HepG2 (cell line): ENCODE measurements around the gene LIPE. TPM values are rescaled to one million over a fixed set of nuclear protein-coding genes. Genes with fewer than 3 reads are reported as not detected.

Experiments
- ATAC-seq: fragments of 200-7000 bp; cut with Tn5 transposase; 3 replicates; pipeline ENCODE4 v1.9.1; 2020; ENCODE audit warnings: mild to moderate bottlenecking, moderate library complexity
- BruUV-seq: library from RNA; stranded (reverse); fragments of 400-500 nt; replicated peaks from 2 replicates; lab custom pipeline; 2021; lab: Mats Ljungman, UMichigan
- CTCF ChIA-PET: fragments of 300-600 bp; formaldehyde crosslinking; extraction: SDS; loops from one replicate; lab custom pipeline; 2021; ENCODE audit warnings: low total read pairs, inconsistent platforms, low intra/inter-chr PET ratio; lab: Yijun Ruan, JAX
- POLR2A ChIA-PET: fragments of 350-600 bp; sonication (Branson Sonifier 250); formaldehyde crosslinking; loops from one replicate; lab custom pipeline; 2020; ENCODE audit warnings: antibody characterized with exemption, inconsistent platforms; lab: Yijun Ruan, JAX
- DNase-seq: peaks from one replicate; pipeline ENCODE4 v3.0.0-alpha.2; 2015; ENCODE audit warnings: low spot score
- FAIRE-seq: peaks from 3 replicates; lab custom pipeline; 2011; peaks lifted over from hg19 to GRCh38; lab: Jason Lieb, UNC
- H2AFZ ChIP-seq: one replicate; pipeline ENCODE4 v1.6.1; 2011; ENCODE audit warnings: low read length, inconsistent platforms
- H3K27ac ChIP-seq: fragments of 300-600 bp; 3 replicates; pipeline ENCODE4 v1.8.0; 2011; ENCODE audit warnings: mixed run types, mild to moderate bottlenecking, mixed read lengths, low read length, inconsistent platforms; ENCODE audit not compliant: insufficient read depth; ENCODE audit errors: extremely low read length
- H3K27me3 ChIP-seq, 2 experiments: fragments of 200-600 bp in 1 of 2; 2 replicates in 1 of 2; 3 replicates in 1 of 2; pipeline versions ENCODE4 v1.6.0 to v1.8.0; 2011; ENCODE audit warnings: low read length in 2 of 2, mild to moderate bottlenecking in 2 of 2, moderate library complexity in 2 of 2, inconsistent platforms in 1 of 2; ENCODE audit not compliant: insufficient read depth in 2 of 2, control insufficient read depth in 1 of 2
- H3K36me3 ChIP-seq, 2 experiments: fragments of 200-600 bp in 1 of 2; replicated peaks in 1 of 2; 2 replicates in 1 of 2; 3 replicates in 1 of 2; pipeline versions ENCODE4 v1.5.1 to v1.8.0; 2011; ENCODE audit warnings: low read length in 2 of 2, inconsistent platforms in 1 of 2; ENCODE audit not compliant: insufficient read depth in 2 of 2, control insufficient read depth in 1 of 2
- H3K4me1 ChIP-seq: 2 replicates; pipeline ENCODE4 v1.5.1; 2012; ENCODE audit warnings: low read length, inconsistent platforms; ENCODE audit not compliant: insufficient read depth
- H3K4me2 ChIP-seq: 2 replicates; pipeline ENCODE4 v1.6.0; 2011; ENCODE audit warnings: low read depth, low read length, inconsistent platforms
- H3K4me3 ChIP-seq, 3 experiments: fragments of 200-600 bp in 1 of 3; sonication (generic), shearing (Covaris generic) in 1 of 3; replicated peaks in 1 of 3; 2 replicates each; pipeline ENCODE4 v1.5.1; 2011 to 2016; ENCODE audit warnings: low read length in 3 of 3, inconsistent platforms in 2 of 3, low read depth in 2 of 3, mild to moderate bottlenecking in 2 of 3, control low read depth in 1 of 3, mixed read lengths in 1 of 3; ENCODE audit not compliant: insufficient read depth in 1 of 3
- H3K79me2 ChIP-seq: one replicate; pipeline ENCODE4 v1.6.1; 2011; ENCODE audit warnings: low read length, inconsistent platforms; ENCODE audit not compliant: insufficient read depth
- H3K9ac ChIP-seq: 2 replicates; pipeline ENCODE4 v1.6.0; 2011; ENCODE audit warnings: mild to moderate bottlenecking, low read depth, low read length, inconsistent platforms; ENCODE audit not compliant: insufficient read depth
- H3K9me3 ChIP-seq: 2 replicates; pipeline ENCODE4 v1.5.1; 2012; ENCODE audit warnings: mild to moderate bottlenecking, low read length
- H4K20me1 ChIP-seq: 2 replicates; pipeline ENCODE4 v1.6.0; 2011; ENCODE audit warnings: inconsistent platforms, mild to moderate bottlenecking, low read length, moderate library complexity; ENCODE audit not compliant: insufficient read depth
- ATRX ChIP-seq: sonication (generic); formaldehyde crosslinking; IDR thresholded peaks from 2 replicates; pipeline ENCODE4 v1.4.0; 2020; ENCODE audit warnings: missing genetic modification reagents, borderline replicate concordance
- BORCS8-MEF2B ChIP-seq: sonication (generic); formaldehyde crosslinking; IDR thresholded peaks from 2 replicates; pipeline ENCODE4 v1.8.0; 2022; ENCODE audit warnings: mild to moderate bottlenecking, missing genetic modification reagents
- EHMT2 ChIP-seq: fragments of 200-600 bp; sonication (generic); IDR thresholded peaks from 2 replicates; pipeline ENCODE4 v1.7.0; 2017; ENCODE audit warnings: antibody characterized with exemption, low read depth, low read length, borderline replicate concordance
- FOSL1 ChIP-seq: sonication (generic); formaldehyde crosslinking; IDR thresholded peaks from 2 replicates; pipeline ENCODE4 v1.9.0; 2021; ENCODE audit warnings: missing genetic modification reagents, borderline replicate concordance
- WGBS: methylation state at CpG from one replicate; pipeline ENCODE4 v1.1.6; 2017; ENCODE audit warnings: low lambda C conversion rate; 5-methylcytosine and 5-hydroxymethylcytosine counted together
- in situ Hi-C: cut with HindIII; loops from 2 replicates; pipeline ENCODE4 v1.10.0; 2017; ENCODE audit warnings: low pct_unique_long_range_greater_than_20kb; ENCODE audit not compliant: extremely low pct_ligation_motif_present
- intact Hi-C: fragments of 100-400 bp; cut with micrococcal nuclease; formaldehyde crosslinking; loops from one replicate; pipeline ENCODE4 v1.10.0; 2022; ENCODE audit not compliant: unreplicated experiment
- polyA plus RNA-seq, 8 experiments: library from polyadenylated mRNA; depleted of rRNA in 3 of 8; stranded (reverse) in 7 of 8; unstranded in 1 of 8; fragments of >200 nt; fragmentation: Illumina TruSeq in 4 of 8; extraction: Trizol in 4 of 8; gene quantifications; 2 replicates each; pipeline versions ENCODE4 v1.2.1 to v1.2.3, GENCODE V29; 2011 to 2016; ENCODE audit warnings: low read depth in 4 of 8, missing spikeins in 1 of 8, mixed read lengths in 1 of 8; ENCODE audit not compliant: insufficient read depth in 1 of 8
- total RNA-seq, 5 experiments: library from RNA; depleted of rRNA; stranded (reverse); fragments of >200 nt; fragmentation: Illumina TruSeq; extraction: Trizol; gene quantifications; 2 replicates each; pipeline ENCODE4 v1.2.3, GENCODE V29; 2016; ENCODE audit warnings: low read depth in 1 of 5
- TF ChIP-seq, protein P1 (sequence below): sonication (generic); formaldehyde crosslinking; IDR thresholded peaks from 2 replicates; pipeline ENCODE4 v1.5.1; 2020; ENCODE audit warnings: mild to moderate bottlenecking, missing genetic modification reagents
- TF ChIP-seq, protein P2 (sequence below): sonication (generic); formaldehyde crosslinking; IDR thresholded peaks from 2 replicates; pipeline ENCODE4 v1.8.0; 2022; ENCODE audit warnings: low read depth, missing genetic modification reagents

LIPE gene
- total and polyA plus RNA-seq, 2 of the 13 experiments (the other 11 are each of a cell fraction or from before 2014, with no cell fraction given) = not detected

DNA sequence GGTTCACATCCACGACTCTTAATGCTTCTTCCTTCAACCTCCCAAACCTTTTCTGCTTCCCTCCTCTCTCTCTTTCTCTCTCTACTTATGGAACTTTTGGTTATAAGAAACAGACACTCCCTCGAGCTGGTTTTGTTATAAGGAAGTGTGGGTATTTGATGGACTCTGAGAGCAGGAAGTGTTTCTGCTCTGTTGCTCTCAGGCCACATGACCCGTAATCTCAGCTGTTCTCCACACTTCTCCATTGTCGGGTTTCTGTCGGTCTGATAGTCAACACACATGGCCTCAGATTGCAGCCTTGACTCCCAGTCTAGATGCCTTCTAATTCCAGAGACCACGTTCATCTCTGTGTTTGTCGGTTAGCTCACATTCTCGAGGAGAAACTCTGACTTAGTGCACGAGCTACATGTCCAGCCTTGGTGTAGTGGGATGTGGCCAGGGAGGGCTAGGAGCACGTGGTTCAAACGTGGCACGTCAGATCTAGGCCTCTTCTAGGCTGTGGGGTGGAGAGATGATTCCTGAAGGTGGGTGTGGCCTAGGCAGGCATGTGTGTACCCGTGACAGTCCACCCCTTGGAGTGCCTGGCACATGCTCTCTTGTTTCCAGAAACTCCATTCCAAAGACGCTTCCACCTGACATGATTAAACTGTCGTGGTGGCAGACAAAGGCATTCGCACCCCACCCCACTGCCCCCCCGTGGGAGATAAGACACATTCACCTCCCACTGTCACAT, 63.4 kb downstream of the LIPE start:
- H3K27me3 ChIP-seq = no peaks in the 10 kb centered on the region
- H2AFZ ChIP-seq = no peak overlapping the region
- ChIA-PET POLR2A (no interaction called here), CTCF (no interaction called here)
- H3K9ac ChIP-seq = no peak overlapping the region
- intact Hi-C loops = no loop called here
- peaks cover 13 to 16% of the 10 kb centered on the region in 2 experiments for H3K36me3 ChIP-seq
- no peak overlapping the region for H3K27ac ChIP-seq
- no peaks in the 10 kb centered on the region for H3K4me1 ChIP-seq
- ATAC-seq (no peak), FAIRE-seq (no peak), DNase-seq (no peak)
- TF ChIP-seq ATRX (no peak), EHMT2 (no peak), BORCS8-MEF2B (CRISPR knock-in tag) (no peak), FOSL1 (no peak)
- TF ChIP-seq, protein P1, sequence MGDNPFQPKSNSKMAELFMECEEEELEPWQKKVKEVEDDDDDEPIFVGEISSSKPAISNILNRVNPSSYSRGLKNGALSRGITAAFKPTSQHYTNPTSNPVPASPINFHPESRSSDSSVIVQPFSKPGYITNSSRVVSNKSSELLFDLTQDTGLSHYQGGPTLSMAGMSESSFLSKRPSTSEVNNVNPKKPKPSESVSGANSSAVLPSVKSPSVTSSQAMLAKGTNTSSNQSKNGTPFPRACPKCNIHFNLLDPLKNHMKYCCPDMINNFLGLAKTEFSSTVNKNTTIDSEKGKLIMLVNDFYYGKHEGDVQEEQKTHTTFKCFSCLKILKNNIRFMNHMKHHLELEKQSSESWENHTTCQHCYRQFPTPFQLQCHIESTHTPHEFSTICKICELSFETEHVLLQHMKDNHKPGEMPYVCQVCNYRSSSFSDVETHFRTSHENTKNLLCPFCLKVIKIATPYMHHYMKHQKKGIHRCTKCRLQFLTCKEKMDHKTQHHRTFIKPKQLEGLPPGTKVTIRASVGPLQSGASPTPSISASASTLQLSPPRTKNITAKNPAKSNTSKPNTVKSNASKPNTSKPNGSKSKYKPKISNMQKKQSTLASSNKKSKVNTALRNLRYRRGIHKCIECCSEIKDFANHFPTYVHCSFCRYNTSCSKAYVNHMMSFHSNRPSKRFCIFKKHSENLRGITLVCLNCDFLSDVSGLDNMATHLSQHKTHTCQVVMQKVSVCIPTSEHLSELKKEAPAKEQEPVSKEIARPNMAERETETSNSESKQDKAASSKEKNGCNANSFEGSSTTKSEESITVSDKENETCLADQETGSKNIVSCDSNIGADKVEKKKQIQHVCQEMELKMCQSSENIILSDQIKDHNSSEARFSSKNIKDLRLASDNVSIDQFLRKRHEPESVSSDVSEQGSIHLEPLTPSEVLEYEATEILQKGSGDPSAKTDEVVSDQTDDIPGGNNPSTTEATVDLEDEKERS (CRISPR knock-in tag) = 0 out of 2 replicates have a peak, but pooled peaks have one; percentile 61
- TF ChIP-seq, protein P2, sequence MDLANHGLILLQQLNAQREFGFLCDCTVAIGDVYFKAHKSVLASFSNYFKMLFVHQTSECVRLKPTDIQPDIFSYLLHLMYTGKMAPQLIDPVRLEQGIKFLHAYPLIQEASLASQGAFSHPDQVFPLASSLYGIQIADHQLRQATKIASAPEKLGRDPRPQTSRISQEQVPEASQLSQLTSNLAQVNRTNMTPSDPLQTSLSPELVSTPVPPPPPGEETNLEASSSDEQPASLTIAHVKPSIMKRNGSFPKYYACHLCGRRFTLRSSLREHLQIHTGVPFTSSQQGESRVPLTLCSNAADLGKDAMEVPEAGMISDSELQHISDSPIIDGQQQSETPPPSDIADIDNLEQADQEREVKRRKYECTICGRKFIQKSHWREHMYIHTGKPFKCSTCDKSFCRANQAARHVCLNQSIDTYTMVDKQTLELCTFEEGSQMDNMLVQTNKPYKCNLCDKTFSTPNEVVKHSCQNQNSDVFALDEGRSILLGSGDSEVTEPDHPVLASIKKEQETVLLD (CRISPR knock-in tag) = no peak
- no peak overlapping the region for H3K4me2 ChIP-seq
- H4K20me1 ChIP-seq = no peaks in the 10 kb centered on the region
- in situ Hi-C loops = no loop called here
- no peaks in the 10 kb centered on the region for H3K79me2 ChIP-seq
- BruUV-seq = no TSS peak
- peaks cover 11% of the 10 kb centered on the region for H3K9me3 ChIP-seq
- H3K4me3 ChIP-seq = no peak overlapping the region
- 92% methylated on average over 10 of the region's 17 CpGs for WGBS
